KOPT-K1 (cell line): Measurements from ENCODE around the gene FOXK1.

Source experiments
- H3K27ac ChIP-seq: fragments of 200-600 bp; sonication (generic); 2 replicates; pipeline ENCODE4 v1.5.1; 2016; ENCODE audit warnings: antibody characterized with exemption, mild to moderate bottlenecking, low read depth, low read length; ENCODE audit not compliant: poor library complexity, severe bottlenecking
- H3K36me3 ChIP-seq: fragments of 200-600 bp; sonication (generic); 2 replicates; pipeline ENCODE4 v1.5.1; 2017; ENCODE audit warnings: antibody characterized with exemption, mild to moderate bottlenecking, low read length, moderate library complexity; ENCODE audit not compliant: insufficient read depth
- H3K9me3 ChIP-seq: fragments of 200-600 bp; sonication (generic); 2 replicates; pipeline ENCODE4 v1.5.1; 2017; ENCODE audit warnings: antibody characterized with exemption, low read length, mild to moderate bottlenecking; ENCODE audit not compliant: insufficient read depth, poor library complexity, severe bottlenecking

FOXK1 gene

GRCh38 chr7:4702961-4703512 lies 20.9 kb downstream of the FOXK1 start:
- H3K27ac ChIP-seq: no peak overlapping the region
- H3K9me3 ChIP-seq: no peaks in the 10 kb centered on the region
- no peaks in the 10 kb centered on the region for H3K36me3 ChIP-seq

GRCh38 chr7:4703532-4703931 lies 21.4 kb downstream of the FOXK1 start:
- Histone ChIP-seq H3K36me3 (no peaks in the 10 kb centered on the region), H3K27ac (no peak overlapping the region), H3K9me3 (no peaks in the 10 kb centered on the region)

- H3K27ac ChIP-seq: no peak overlapping the region
- H3K9me3 ChIP-seq: no peaks in the 10 kb centered on the region
- H3K36me3 ChIP-seq: peaks cover 11% of the 10 kb centered on the region; the same call in 1 of the 2 replicates
Measured at GRCh38 chr7:4706384-4707216, 24.5 kb downstream of the FOXK1 start.

GRCh38 chr7:4707217-4707741 lies 25.2 kb downstream of the FOXK1 start:
- Histone ChIP-seq H3K27ac (no peak overlapping the region), H3K36me3 (peaks cover 17% of the 10 kb centered on the region; the same call in 1 of the 2 replicates), H3K9me3 (no peaks in the 10 kb centered on the region)

GRCh38 chr7:4707980-4708411 lies 25.9 kb downstream of the FOXK1 start:
- no peak overlapping the region for H3K27ac ChIP-seq
- peaks cover 19% of the 10 kb centered on the region; the same call in 1 of the 2 replicates for H3K36me3 ChIP-seq
- H3K9me3 ChIP-seq: no peaks in the 10 kb centered on the region

- Histone ChIP-seq H3K27ac (no peak overlapping the region), H3K36me3 (peaks cover 19% of the 10 kb centered on the region; the same call in 1 of the 2 replicates), H3K9me3 (no peaks in the 10 kb centered on the region)
Measured at GRCh38 chr7:4709187-4709586, 27.1 kb downstream of the FOXK1 start.

- no peaks in the 10 kb centered on the region for H3K9me3 ChIP-seq
- peaks cover 19% of the 10 kb centered on the region; the same call in 1 of the 2 replicates for H3K36me3 ChIP-seq
- H3K27ac ChIP-seq: no peak overlapping the region
Measured at GRCh38 chr7:4711093-4711492, 29.0 kb downstream of the FOXK1 start.

GRCh38 chr7:4711634-4712033 lies 29.5 kb downstream of the FOXK1 start:
- H3K27ac ChIP-seq: no peak overlapping the region
- H3K9me3 ChIP-seq: no peaks in the 10 kb centered on the region
- peaks cover 19% of the 10 kb centered on the region; the same call in 1 of the 2 replicates for H3K36me3 ChIP-seq

GRCh38 chr7:4712281-4713182 lies 30.4 kb downstream of the FOXK1 start:
- H3K27ac ChIP-seq: no peak overlapping the region
- H3K9me3 ChIP-seq: no peaks in the 10 kb centered on the region

GRCh38 chr7:4713183-4713784 lies 31.2 kb downstream of the FOXK1 start:
- Histone ChIP-seq H3K9me3 (no peaks in the 10 kb centered on the region), H3K27ac (no peak overlapping the region), H3K36me3 (peaks cover 29% of the 10 kb centered on the region)

More at GRCh38 chr7:4712281-4713182, 30.4 kb downstream of the FOXK1 start:
- peaks cover 21% of the 10 kb centered on the region; the same call in 1 of the 2 replicates for H3K36me3 ChIP-seq

GRCh38 chr7:4714161-4714700 lies 32.1 kb downstream of the FOXK1 start:
- no peak overlapping the region for H3K27ac ChIP-seq
- no peaks in the 10 kb centered on the region for H3K9me3 ChIP-seq
- H3K36me3 ChIP-seq: peaks cover 33% of the 10 kb centered on the region

- Histone ChIP-seq H3K36me3 (peaks cover 33% of the 10 kb centered on the region), H3K27ac (no peak overlapping the region), H3K9me3 (no peaks in the 10 kb centered on the region)
Measured at GRCh38 chr7:4714767-4715409, 32.8 kb downstream of the FOXK1 start.

- no peaks in the 10 kb centered on the region for H3K9me3 ChIP-seq
- peaks cover 33% of the 10 kb centered on the region for H3K36me3 ChIP-seq
- H3K27ac ChIP-seq: no peak overlapping the region
Measured at GRCh38 chr7:4715410-4715776, 33.3 kb downstream of the FOXK1 start.
